CD4-positive, alpha-beta T cell treated with Interleukin-2 at 100 ng/mL for 4 hours (primary cell): ENCODE data around the gene APBA2.
A peak's percentile ranks its signal among the peaks of the same experiment; 100 is the strongest.
"Not testable (repeated sequence)": the region's sequence is repeated elsewhere in the genome, so short reads cannot be mapped to it uniquely, and the experiment has no call there.

Experiments
- DNase-seq: peaks from one replicate; pipeline ENCODE4 v3.0.0-alpha.2; 2020; ENCODE audit warnings: low spot score

APBA2 gene

GRCh38 chr15:28997791-28998190 lies 112.0 kb downstream of the APBA2 start:
- no peak for DNase-seq

- no peak for DNase-seq
These were observed 112.7 kb downstream of the APBA2 start for GRCh38 chr15:28998511-28998910.

GRCh38 chr15:29003191-29003839 lies 117.5 kb downstream of the APBA2 start:
- DNase-seq, result no peak

GRCh38 chr15:29003840-29004233 lies 118.1 kb downstream of the APBA2 start:
- DNase-seq, result no peak

- DNase-seq, result no peak
These were observed 120.2 kb downstream of the APBA2 start for GRCh38 chr15:29005931-29006330.

GRCh38 chr15:29008846-29009245 lies 123.1 kb downstream of the APBA2 start:
- no peak for DNase-seq

GRCh38 chr15:29012097-29012496 lies 126.3 kb downstream of the APBA2 start:
- no peak for DNase-seq

GRCh38 chr15:29014493-29014892 lies 128.7 kb downstream of the APBA2 start:
- no peak for DNase-seq

GRCh38 chr15:29016518-29016917 lies 130.7 kb downstream of the APBA2 start:
- DNase-seq, result no peak

- no peak for DNase-seq
These were observed 132.5 kb downstream of the APBA2 start for GRCh38 chr15:29018120-29018805.

GRCh38 chr15:29018995-29019976 lies 133.5 kb downstream of the APBA2 start:
- DNase-seq, result no peak

- no peak for DNase-seq
These were observed 136.1 kb downstream of the APBA2 start for GRCh38 chr15:29021857-29022256.

- DNase-seq, result no peak
These were observed 138.9 kb downstream of the APBA2 start for GRCh38 chr15:29024662-29025061.

- not testable (repeated sequence) for DNase-seq
These were observed 139.6 kb downstream of the APBA2 start for GRCh38 chr15:29025411-29025810.

GRCh38 chr15:29028158-29028557 lies 142.4 kb downstream of the APBA2 start:
- DNase-seq, result not testable (repeated sequence)

GRCh38 chr15:29029651-29030195 lies 143.9 kb downstream of the APBA2 start:
- DNase-seq, result no peak

- peak; percentile 15 for DNase-seq
These were observed 145.9 kb downstream of the APBA2 start for GRCh38 chr15:29031502-29032228.

- no peak for DNase-seq
These were observed 146.5 kb downstream of the APBA2 start for GRCh38 chr15:29032229-29032625.

GRCh38 chr15:29032751-29033150 lies 147.0 kb downstream of the APBA2 start:
- no peak for DNase-seq

GRCh38 chr15:29034151-29034550 lies 148.4 kb downstream of the APBA2 start:
- DNase-seq, result no peak

GRCh38 chr15:29034593-29035335 lies 149.0 kb downstream of the APBA2 start:
- no peak for DNase-seq
